HG03457 (cell line): Measurements from ENCODE around the gene EFS.

Experiments used
- ATAC-seq: cut with Tn5 transposase; IDR thresholded peaks from one replicate; pipeline ENCODE4 v1.9.1; 2021; ENCODE audit warnings: moderate number of reproducible peaks; ENCODE audit not compliant: unreplicated experiment

Gene EFS

GRCh38 chr14:23307687-23308644 lies 57.0 kb downstream of the EFS start:
- no peak for ATAC-seq

- ATAC-seq = no peak
Observed at GRCh38 chr14:23307146-23307530, 57.8 kb downstream of the EFS start.

DNA sequence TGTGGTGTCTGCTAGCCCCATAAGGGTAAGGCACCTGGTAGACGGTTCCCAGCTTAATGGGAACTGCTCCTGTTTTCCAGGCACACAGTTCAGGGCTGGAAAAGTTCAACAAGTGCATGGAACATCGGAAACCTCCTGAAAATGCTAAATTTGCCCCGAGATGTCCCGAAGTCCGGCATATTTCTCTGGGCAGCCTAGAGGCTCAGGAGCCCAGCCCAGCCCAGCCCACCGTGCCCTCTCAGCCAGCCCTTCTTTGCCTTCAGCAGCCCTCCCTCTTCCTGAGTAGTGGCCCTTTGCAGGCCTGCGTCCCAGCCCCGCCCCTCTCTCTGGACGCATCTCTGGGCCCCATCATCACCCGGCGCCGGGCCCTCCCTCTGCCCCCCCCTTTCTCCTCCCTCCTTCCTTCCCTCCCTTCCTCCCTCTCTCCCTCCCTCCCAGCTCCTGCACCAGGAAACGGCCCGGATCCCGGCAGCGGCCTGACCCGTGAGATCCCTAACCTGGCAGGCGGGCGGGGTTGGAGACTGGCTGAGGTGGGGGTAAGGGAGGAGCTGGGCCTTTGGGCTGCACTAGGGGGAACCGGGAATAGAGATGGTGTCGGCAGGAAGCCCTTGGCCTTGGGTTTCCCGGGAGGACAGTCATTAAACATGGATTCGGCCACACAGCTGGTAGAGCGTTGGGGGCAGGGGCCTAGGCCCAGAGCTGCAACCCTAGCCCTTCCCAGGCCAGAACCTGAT lies 58.4 kb downstream of the EFS start, which contains the start of gene BCL2L2:
Gene BCL2L2, plus strand, starts transcription at position 422 of the 734 bp plus-strand sequence. CDS start 935 bp downstream, outside the sequence.
- no peak for ATAC-seq
